Adipocyte (in vitro differentiated cells): ENCODE measurements around the gene KRTAP4-6.
"Not testable (repeated sequence)": the region's sequence is repeated elsewhere in the genome, so short reads cannot be mapped to it uniquely, and the experiment has no call there.

ENCODE experiments used
- DNase-seq: peaks from one replicate; pipeline ENCODE4 v3.0.0-alpha.2; 2015; ENCODE audit warnings: low read depth
- H3K27me3 ChIP-seq: replicated peaks from 2 replicates; pipeline ENCODE4 v1.7.0; 2013; ENCODE audit warnings: mild to moderate bottlenecking, low read length, moderate library complexity; ENCODE audit not compliant: control insufficient read depth, insufficient read depth
- H3K36me3 ChIP-seq: 2 replicates; pipeline ENCODE4 v1.7.0; 2013; ENCODE audit warnings: low read length, mild to moderate bottlenecking, moderate library complexity; ENCODE audit not compliant: control insufficient read depth, insufficient read depth, severe bottlenecking
- H3K4me1 ChIP-seq: 2 replicates; pipeline ENCODE4 v1.7.0; 2013; ENCODE audit warnings: mild to moderate bottlenecking, low read length, moderate library complexity; ENCODE audit not compliant: control insufficient read depth, insufficient read depth
- H3K4me3 ChIP-seq: 2 replicates; pipeline ENCODE4 v1.7.0; 2013; ENCODE audit warnings: mild to moderate bottlenecking, low read length, moderate library complexity
- H3K9ac ChIP-seq: 2 replicates; pipeline ENCODE4 v1.7.0; 2013; ENCODE audit warnings: mild to moderate bottlenecking, low read length, moderate library complexity
- H3K9me3 ChIP-seq: 2 replicates; pipeline ENCODE4 v1.7.0; 2013; ENCODE audit warnings: mild to moderate bottlenecking, low read length, moderate library complexity; ENCODE audit not compliant: control insufficient read depth

KRTAP4-6 gene

GRCh38 chr17:41145261-41145660 is 4.9 kb upstream of the KRTAP4-6 start:
- DNase-seq: no peak
- Histone ChIP-seq H3K9ac (no peak overlapping the region), H3K4me1 (no peaks in the 10 kb centered on the region), H3K9me3 (peaks cover 13% of the 10 kb centered on the region), H3K4me3 (no peak overlapping the region), H3K27me3 (no peaks in the 10 kb centered on the region), H3K36me3 (no peaks in the 10 kb centered on the region)

- Histone ChIP-seq H3K27me3 (no peaks in the 10 kb centered on the region), H3K4me3 (no peak overlapping the region), H3K9me3 (peaks cover 13% of the 10 kb centered on the region)
These were observed 4.5 kb upstream of the KRTAP4-6 start for GRCh38 chr17:41144846-41145245.

GRCh38 chr17:41141361-41141760 is 1.0 kb upstream of the KRTAP4-6 start:
- Histone ChIP-seq H3K9ac (no peak overlapping the region), H3K27me3 (no peaks in the 10 kb centered on the region)
- no peak for DNase-seq

More at GRCh38 chr17:41144846-41145245, 4.5 kb upstream of the KRTAP4-6 start:
- DNase-seq: no peak
- Histone ChIP-seq H3K36me3 (no peaks in the 10 kb centered on the region), H3K9ac (no peak overlapping the region), H3K4me1 (no peaks in the 10 kb centered on the region)

GRCh38 chr17:41139865-41140264 is 479 bp downstream of the KRTAP4-6 start:
- not testable (repeated sequence) for H3K27me3 ChIP-seq, H3K9ac ChIP-seq, DNase-seq, H3K36me3 ChIP-seq, H3K4me3 ChIP-seq, H3K4me1 ChIP-seq
- H3K9me3 ChIP-seq: peaks cover 13% of the 10 kb centered on the region

More at GRCh38 chr17:41141361-41141760, 1.0 kb upstream of the KRTAP4-6 start:
- no peak overlapping the region for H3K4me3 ChIP-seq
- no peaks in the 10 kb centered on the region for H3K4me1 ChIP-seq
- peaks cover 13% of the 10 kb centered on the region for H3K9me3 ChIP-seq
- no peaks in the 10 kb centered on the region for H3K36me3 ChIP-seq

- no peak overlapping the region for H3K9ac ChIP-seq
- DNase-seq: no peak
- H3K9me3 ChIP-seq: no peaks in the 10 kb centered on the region
- no peak overlapping the region for H3K4me3 ChIP-seq
- H3K27me3 ChIP-seq: no peaks in the 10 kb centered on the region
- no peaks in the 10 kb centered on the region for H3K36me3 ChIP-seq
- H3K4me1 ChIP-seq: no peaks in the 10 kb centered on the region
These were observed 6.2 kb downstream of the KRTAP4-6 start for GRCh38 chr17:41133880-41134735.

- H3K36me3 ChIP-seq: no peaks in the 10 kb centered on the region
- no peak overlapping the region for H3K9ac ChIP-seq
- H3K9me3 ChIP-seq: no peaks in the 10 kb centered on the region
- H3K4me1 ChIP-seq: no peaks in the 10 kb centered on the region
- no peak for DNase-seq
- no peak overlapping the region for H3K4me3 ChIP-seq
- H3K27me3 ChIP-seq: no peaks in the 10 kb centered on the region
These were observed 8.4 kb downstream of the KRTAP4-6 start for GRCh38 chr17:41131979-41132378.

- Histone ChIP-seq H3K27me3 (no peaks in the 10 kb centered on the region), H3K9ac (no peak overlapping the region), H3K4me3 (no peak overlapping the region), H3K4me1 (peaks cover 2% of the 10 kb centered on the region), H3K9me3 (no peaks in the 10 kb centered on the region), H3K36me3 (no peaks in the 10 kb centered on the region)
- no peak for DNase-seq
These were observed 13.0 kb downstream of the KRTAP4-6 start for GRCh38 chr17:41127371-41127770.

GRCh38 chr17:41126412-41126811 is 13.9 kb downstream of the KRTAP4-6 start:
- H3K9ac ChIP-seq: no peak overlapping the region
- no peak for DNase-seq
- no peak overlapping the region for H3K4me3 ChIP-seq
- H3K4me1 ChIP-seq: peaks cover 2% of the 10 kb centered on the region
- no peaks in the 10 kb centered on the region for H3K27me3 ChIP-seq
- no peaks in the 10 kb centered on the region for H3K36me3 ChIP-seq
- H3K9me3 ChIP-seq: no peaks in the 10 kb centered on the region

GRCh38 chr17:41125064-41125463 is 15.3 kb downstream of the KRTAP4-6 start:
- DNase-seq: no peak
- no peaks in the 10 kb centered on the region for H3K36me3 ChIP-seq
- H3K4me1 ChIP-seq: peaks cover 2% of the 10 kb centered on the region
- H3K9me3 ChIP-seq: no peaks in the 10 kb centered on the region
- H3K9ac ChIP-seq: no peak overlapping the region
- no peak overlapping the region for H3K4me3 ChIP-seq
- no peaks in the 10 kb centered on the region for H3K27me3 ChIP-seq

GRCh38 chr17:41123991-41124371 is 16.4 kb downstream of the KRTAP4-6 start, which contains the start of gene KRTAP4-12:
Gene KRTAP4-12 (minus strand): TSS chr17:41124182. CDS start chr17:41124122, 60 bp downstream.
- H3K36me3 ChIP-seq, H3K9me3 ChIP-seq, H3K9ac ChIP-seq, H3K4me3 ChIP-seq, DNase-seq, H3K27me3 ChIP-seq, H3K4me1 ChIP-seq: not testable (repeated sequence)

GRCh38 chr17:41123292-41123990 is 16.9 kb downstream of the KRTAP4-6 start:
- not testable (repeated sequence) for H3K9ac ChIP-seq, DNase-seq, H3K4me1 ChIP-seq, H3K27me3 ChIP-seq, H3K9me3 ChIP-seq, H3K4me3 ChIP-seq, H3K36me3 ChIP-seq
